ENCODE results near the gene NHEJ1. TPM values are rescaled to one million over a fixed set of nuclear protein-coding genes. Genes with fewer than 3 reads are reported as not detected.
"Not testable (repeated sequence)": the region's sequence is repeated elsewhere in the genome, so short reads cannot be mapped to it uniquely, and the experiment has no call there.

NHEJ1 gene
- total and polyA plus RNA-seq, 2 of the 13 experiments (the other 11 are each of a cell fraction or from before 2014, with no cell fraction given) = 30.0 to 30.7 TPM

DNA sequence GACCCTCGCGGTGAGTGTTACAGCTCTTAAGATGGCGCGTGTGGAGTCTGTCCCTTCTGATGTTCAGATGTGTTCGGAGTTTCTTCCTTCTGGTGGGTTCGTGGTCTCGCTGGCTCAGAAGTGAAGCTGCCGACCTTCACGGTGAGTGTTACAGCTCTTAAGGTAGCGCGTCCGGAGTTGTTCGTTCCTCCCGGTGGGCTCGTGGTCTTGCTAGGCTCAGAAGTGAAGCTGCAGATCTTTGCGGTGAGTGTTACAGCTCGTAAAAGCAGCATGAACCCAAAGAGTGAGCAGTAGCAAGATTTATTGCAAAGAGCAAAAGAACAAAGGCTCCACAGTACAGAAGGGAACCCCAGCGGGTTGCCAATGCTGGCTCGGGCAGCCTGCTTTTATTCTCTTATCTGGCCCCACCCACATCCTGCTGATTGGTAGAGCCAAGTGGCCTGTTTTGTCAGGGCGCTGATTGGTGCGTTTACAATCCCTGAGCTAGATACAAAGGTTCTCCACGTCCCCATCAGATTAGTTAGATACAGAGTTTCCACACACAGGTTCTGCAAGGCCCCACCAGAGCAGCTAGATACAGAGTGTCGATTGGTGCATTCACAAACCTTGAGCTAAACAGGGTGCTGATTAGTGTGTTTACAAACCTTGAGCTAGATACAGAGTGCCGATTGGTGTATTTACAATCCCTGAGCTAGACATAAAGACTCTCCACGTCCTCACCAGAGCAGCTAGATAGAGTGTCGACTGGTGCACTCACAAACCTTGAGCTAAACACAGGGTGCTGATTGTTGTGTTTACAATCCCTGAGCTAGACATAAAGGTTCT, 40.1 kb upstream of the NHEJ1 start (continued):
- TF ChIP-seq FOXA3 (CRISPR knock-in tag; IDR thresholded peaks at IDR 0.05) (peak; percentile 52), ZEB1 (IDR thresholded peaks at IDR 0.05; ENCODE audit: insufficient replicate concordance, low read depth) (peak; percentile 36), MED1 (CRISPR knock-in tag; IDR thresholded peaks at IDR 0.05) (peak; percentile 78), TBX2 (CRISPR knock-in tag; IDR thresholded peaks at IDR 0.05; ENCODE audit: borderline replicate concordance) (0 out of 2 replicates have a peak, but pooled peaks have one; percentile 16), CCDC6 (CRISPR knock-in tag; IDR thresholded peaks at IDR 0.05) (0 out of 2 replicates have a peak, but pooled peaks have one; percentile 65), BORCS8-MEF2B (CRISPR knock-in tag; IDR thresholded peaks at IDR 0.05) (peak; percentile 66), RFXAP (CRISPR knock-in tag; IDR thresholded peaks at IDR 0.05; ENCODE audit: borderline replicate concordance) (peak; percentile 82), HOXA3 (CRISPR knock-in tag; IDR thresholded peaks at IDR 0.05) (peak; percentile 41), RAD21 (CRISPR knock-in tag; IDR thresholded peaks at IDR 0.05) (peak; percentile 42; the same call in 1 of the 2 replicates), NFYC (CRISPR knock-in tag; IDR thresholded peaks at IDR 0.05) (peak; percentile 81), NONO (CRISPR knock-in tag; conservative IDR thresholded peaks at IDR 0.05) (peak; percentile 26), GATA4 (IDR thresholded peaks at IDR 0.05; ENCODE audit: borderline replicate concordance, low read depth) (peak; percentile 75; the same call in 1 of the 2 replicates), TAF1 (CRISPR knock-in tag; IDR thresholded peaks at IDR 0.05) (peak; percentile 4; the same call in 1 of the 2 replicates), ZNF572 (CRISPR knock-in tag; IDR thresholded peaks at IDR 0.05) (0 out of 2 replicates have a peak, but pooled peaks have one; percentile 24), POLR2AphosphoS2 (IDR thresholded peaks at IDR 0.05; ENCODE audit: low read depth, low read length) (peak; percentile 72)
- TF ChIP-seq, protein P1, sequence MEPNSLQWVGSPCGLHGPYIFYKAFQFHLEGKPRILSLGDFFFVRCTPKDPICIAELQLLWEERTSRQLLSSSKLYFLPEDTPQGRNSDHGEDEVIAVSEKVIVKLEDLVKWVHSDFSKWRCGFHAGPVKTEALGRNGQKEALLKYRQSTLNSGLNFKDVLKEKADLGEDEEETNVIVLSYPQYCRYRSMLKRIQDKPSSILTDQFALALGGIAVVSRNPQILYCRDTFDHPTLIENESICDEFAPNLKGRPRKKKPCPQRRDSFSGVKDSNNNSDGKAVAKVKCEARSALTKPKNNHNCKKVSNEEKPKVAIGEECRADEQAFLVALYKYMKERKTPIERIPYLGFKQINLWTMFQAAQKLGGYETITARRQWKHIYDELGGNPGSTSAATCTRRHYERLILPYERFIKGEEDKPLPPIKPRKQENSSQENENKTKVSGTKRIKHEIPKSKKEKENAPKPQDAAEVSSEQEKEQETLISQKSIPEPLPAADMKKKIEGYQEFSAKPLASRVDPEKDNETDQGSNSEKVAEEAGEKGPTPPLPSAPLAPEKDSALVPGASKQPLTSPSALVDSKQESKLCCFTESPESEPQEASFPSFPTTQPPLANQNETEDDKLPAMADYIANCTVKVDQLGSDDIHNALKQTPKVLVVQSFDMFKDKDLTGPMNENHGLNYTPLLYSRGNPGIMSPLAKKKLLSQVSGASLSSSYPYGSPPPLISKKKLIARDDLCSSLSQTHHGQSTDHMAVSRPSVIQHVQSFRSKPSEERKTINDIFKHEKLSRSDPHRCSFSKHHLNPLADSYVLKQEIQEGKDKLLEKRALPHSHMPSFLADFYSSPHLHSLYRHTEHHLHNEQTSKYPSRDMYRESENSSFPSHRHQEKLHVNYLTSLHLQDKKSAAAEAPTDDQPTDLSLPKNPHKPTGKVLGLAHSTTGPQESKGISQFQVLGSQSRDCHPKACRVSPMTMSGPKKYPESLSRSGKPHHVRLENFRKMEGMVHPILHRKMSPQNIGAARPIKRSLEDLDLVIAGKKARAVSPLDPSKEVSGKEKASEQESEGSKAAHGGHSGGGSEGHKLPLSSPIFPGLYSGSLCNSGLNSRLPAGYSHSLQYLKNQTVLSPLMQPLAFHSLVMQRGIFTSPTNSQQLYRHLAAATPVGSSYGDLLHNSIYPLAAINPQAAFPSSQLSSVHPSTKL (CRISPR knock-in tag; IDR thresholded peaks at IDR 0.05) = peak; percentile 48
- TF ChIP-seq, protein P2, sequence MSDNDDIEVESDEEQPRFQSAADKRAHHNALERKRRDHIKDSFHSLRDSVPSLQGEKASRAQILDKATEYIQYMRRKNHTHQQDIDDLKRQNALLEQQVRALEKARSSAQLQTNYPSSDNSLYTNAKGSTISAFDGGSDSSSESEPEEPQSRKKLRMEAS (IDR thresholded peaks at IDR 0.05) = peak; percentile 43; the same call in 1 of the 2 replicates
- TF ChIP-seq, protein P3, sequence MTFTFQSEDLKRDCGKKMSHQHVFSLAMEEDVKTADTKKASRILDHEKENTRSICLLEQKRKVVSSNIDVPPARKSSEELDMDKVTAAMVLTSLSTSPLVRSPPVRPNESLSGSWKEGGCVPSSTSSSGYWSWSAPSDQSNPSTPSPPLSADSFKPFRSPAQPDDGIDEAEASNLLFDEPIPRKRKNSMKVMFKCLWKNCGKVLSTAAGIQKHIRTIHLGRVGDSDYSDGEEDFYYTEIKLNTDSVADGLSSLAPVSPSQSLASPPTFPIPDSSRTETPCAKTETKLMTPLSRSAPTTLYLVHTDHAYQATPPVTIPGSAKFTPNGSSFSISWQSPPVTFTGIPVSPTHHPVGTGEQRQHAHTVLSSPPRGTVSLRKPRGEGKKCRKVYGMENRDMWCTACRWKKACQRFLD (CRISPR knock-in tag; IDR thresholded peaks at IDR 0.05; ENCODE audit: borderline replicate concordance) = 0 out of 2 replicates have a peak, but pooled peaks have one; percentile 31
- TF ChIP-seq, protein P4, sequence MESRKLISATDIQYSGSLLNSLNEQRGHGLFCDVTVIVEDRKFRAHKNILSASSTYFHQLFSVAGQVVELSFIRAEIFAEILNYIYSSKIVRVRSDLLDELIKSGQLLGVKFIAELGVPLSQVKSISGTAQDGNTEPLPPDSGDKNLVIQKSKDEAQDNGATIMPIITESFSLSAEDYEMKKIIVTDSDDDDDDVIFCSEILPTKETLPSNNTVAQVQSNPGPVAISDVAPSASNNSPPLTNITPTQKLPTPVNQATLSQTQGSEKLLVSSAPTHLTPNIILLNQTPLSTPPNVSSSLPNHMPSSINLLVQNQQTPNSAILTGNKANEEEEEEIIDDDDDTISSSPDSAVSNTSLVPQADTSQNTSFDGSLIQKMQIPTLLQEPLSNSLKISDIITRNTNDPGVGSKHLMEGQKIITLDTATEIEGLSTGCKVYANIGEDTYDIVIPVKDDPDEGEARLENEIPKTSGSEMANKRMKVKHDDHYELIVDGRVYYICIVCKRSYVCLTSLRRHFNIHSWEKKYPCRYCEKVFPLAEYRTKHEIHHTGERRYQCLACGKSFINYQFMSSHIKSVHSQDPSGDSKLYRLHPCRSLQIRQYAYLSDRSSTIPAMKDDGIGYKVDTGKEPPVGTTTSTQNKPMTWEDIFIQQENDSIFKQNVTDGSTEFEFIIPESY (CRISPR knock-in tag; IDR thresholded peaks at IDR 0.05) = peak; percentile 73
- TF ChIP-seq, protein P5, sequence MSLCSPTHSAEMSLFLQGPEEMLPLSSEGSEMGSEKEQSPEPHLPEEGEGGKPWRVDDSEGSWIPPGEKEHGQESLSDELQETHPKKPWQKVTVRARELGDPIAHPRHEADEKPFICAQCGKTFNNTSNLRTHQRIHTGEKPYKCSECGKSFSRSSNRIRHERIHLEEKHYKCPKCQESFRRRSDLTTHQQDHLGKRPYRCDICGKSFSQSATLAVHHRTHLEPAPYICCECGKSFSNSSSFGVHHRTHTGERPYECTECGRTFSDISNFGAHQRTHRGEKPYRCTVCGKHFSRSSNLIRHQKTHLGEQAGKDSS (CRISPR knock-in tag; IDR thresholded peaks at IDR 0.05; ENCODE audit: borderline replicate concordance, low read depth) = 0 out of 2 replicates have a peak, but pooled peaks have one; percentile 33
- TF ChIP-seq NONO (IDR thresholded peaks at IDR 0.05) = not testable (repeated sequence)

All from HepG2 (cell line).